ENCODE results near the gene PRPF8. TPM values are rescaled to one million over a fixed set of nuclear protein-coding genes. Genes with fewer than 3 reads are reported as not detected.
A peak's percentile ranks its signal among the peaks of the same experiment; 100 is the strongest.
"Not testable (repeated sequence)": the region's sequence is repeated elsewhere in the genome, so short reads cannot be mapped to it uniquely, and the experiment has no call there.

PRPF8 gene
- total and polyA plus RNA-seq, 2 donors (not counting 1 experiment from before 2014, with no cell fraction given): 177 to 423 TPM

GRCh38 chr17:1724351-1724868 is 39.7 kb upstream of the PRPF8 start, which contains the start of gene WDR81:
Gene WDR81 (plus strand): TSS chr17:1724704. CDS start chr17:1724960, 256 bp downstream.
- Histone ChIP-seq H3K9me3 (ENCODE audit: control extremely low read depth in 1 of 3, control insufficient read depth in 2 of 3, insufficient read depth in 1 of 3, low read length in 2 of 3) (no peaks in the 10 kb centered on the region), H3K9ac (ENCODE audit: low read length) (peak within 1 kb of the TSS; percentile 87), H3K27me3 (replicated peaks in 1 of 4; ENCODE audit: control extremely low read depth in 1 of 4, control insufficient read depth in 3 of 4, insufficient read depth in 4 of 4, low read length in 3 of 4) (no peaks in the 10 kb centered on the region), H2AFZ (ENCODE audit: insufficient read depth, low read depth, low read length, poor library complexity, severe bottlenecking) (peak within 1 kb of the TSS; percentile 92), H3K27ac (ENCODE audit: low read length in 2 of 2) (peak within 1 kb of the TSS; percentile 83 to 87), H3K4me2 (replicated peaks; ENCODE audit: low read depth, low read length, poor library complexity, severe bottlenecking) (peak within 1 kb of the TSS; percentile 99), H3K36me3 (replicated peaks in 1 of 2; ENCODE audit: control extremely low read depth in 1 of 2, control insufficient read depth in 1 of 2, extremely low read depth in 1 of 2, insufficient read depth in 2 of 2, low read length in 1 of 2) (peaks cover 0 to 21% of the 10 kb centered on the region in 2 experiments), H3K4me1 (ENCODE audit: control insufficient read depth in 2 of 2, insufficient read depth in 2 of 2, low read length in 2 of 2) (peaks cover 27 to 58% of the 10 kb centered on the region in 2 donors), H3K4me3 (ENCODE audit: control extremely low read depth in 1 of 5, extremely low read depth in 1 of 5, insufficient read depth in 1 of 5, low read depth in 2 of 5, low read length in 4 of 5) (peak within 1 kb of the TSS in 4 of 5 experiments; percentile 61 to 82 (median 72)), H3K79me2 (ENCODE audit: control insufficient read depth, insufficient read depth, low read length) (peaks cover 36% of the 10 kb centered on the region), H4K20me1 (ENCODE audit: control insufficient read depth, insufficient read depth, low read length, poor library complexity, severe bottlenecking) (peaks cover 46% of the 10 kb centered on the region)
- under 1% methylated on average over 57 of the region's 57 CpGs for WGBS (ENCODE audit: insufficient coverage)
- H3K4me3 Mint-ChIP-seq: peak within 1 kb of the TSS; percentile 83
- H3K9me3 Mint-ChIP-seq (ENCODE audit: insufficient read depth): no peaks in the 10 kb centered on the region
- CTCF ChIA-PET: interaction anchor here (0.7 to 12.4 kb wide), 4 partner anchors 7 to 60 kb away, joined by 3 to 397 read pairs (median 66); no protein-coding TSS in a partner anchor
- H3K27me3 Mint-ChIP-seq: no peaks in the 10 kb centered on the region
- H3K4me1 Mint-ChIP-seq: peaks cover 47% of the 10 kb centered on the region
- intact Hi-C loops (cut with micrococcal nuclease): loop anchor here (1.0 to 5.0 kb wide), 3 partner anchors 8 to 106 kb away; partner anchors contain the start of gene RPA1
- no peak for TF ChIP-seq CTCF (IDR thresholded peaks at IDR 0.05)
- no peak for TF ChIP-seq EZH2 (IDR thresholded peaks at IDR 0.05; ENCODE audit: borderline replicate concordance, insufficient read depth, low read depth, low read length, poor library complexity, severe bottlenecking)
- DNase-seq (peak; percentile 92), ATAC-seq (ENCODE audit: low read depth) (peak; percentile 64)
- POLR2A ChIA-PET: interaction anchor here (0.6 to 5.5 kb wide), 8 partner anchors 9 to 498 kb away, joined by 3 to 59 read pairs (median 6); no protein-coding TSS in a partner anchor
- peak within 1 kb of the TSS; percentile 92 for H3K27ac Mint-ChIP-seq

- H3K4me3 ChIP-seq (ENCODE audit: control extremely low read depth in 1 of 5, extremely low read depth in 1 of 5, insufficient read depth in 1 of 5, low read depth in 2 of 5, low read length in 4 of 5); H3K9me3 ChIP-seq (ENCODE audit: control extremely low read depth in 1 of 3, control insufficient read depth in 2 of 3, insufficient read depth in 1 of 3, low read length in 2 of 3); H3K27me3 ChIP-seq (replicated peaks in 1 of 4; ENCODE audit: control extremely low read depth in 1 of 4, control insufficient read depth in 3 of 4, insufficient read depth in 4 of 4, low read length in 3 of 4); H3K36me3 ChIP-seq (replicated peaks in 1 of 2; ENCODE audit: control extremely low read depth in 1 of 2, control insufficient read depth in 1 of 2, extremely low read depth in 1 of 2, insufficient read depth in 2 of 2, low read length in 1 of 2); ATAC-seq (ENCODE audit: low read depth); H3K27me3 Mint-ChIP-seq; H3K9me3 Mint-ChIP-seq (ENCODE audit: insufficient read depth); H3K9ac ChIP-seq (ENCODE audit: low read length); H2AFZ ChIP-seq (ENCODE audit: insufficient read depth, low read depth, low read length, poor library complexity, severe bottlenecking); H3K4me2 ChIP-seq (replicated peaks; ENCODE audit: low read depth, low read length, poor library complexity, severe bottlenecking): not testable (repeated sequence)
- peak overlapping the region; percentile 83 to 90 for H3K27ac ChIP-seq (ENCODE audit: low read length in 2 of 2)
- H3K79me2 ChIP-seq (ENCODE audit: control insufficient read depth, insufficient read depth, low read length): peaks cover 24% of the 10 kb centered on the region
- ChIA-PET POLR2A (interaction anchor here (0.6 to 5.5 kb wide), 11 partner anchors 10 to 538 kb away, joined by 3 to 59 read pairs (median 4); partner anchors contain the start of genes RILP and SLC43A2), CTCF (interaction anchor here (0.7 to 12.4 kb wide), 32 partner anchors 9 to 453 kb away, joined by 3 to 397 read pairs (median 4); partner anchors contain the start of genes RILP, RPA1, SERPINF1 and SMYD4)
- DNase-seq: peak; percentile 62
- H3K4me3 Mint-ChIP-seq: peak overlapping the region; percentile 49
- H3K4me1 Mint-ChIP-seq: peaks cover 44% of the 10 kb centered on the region
- peaks cover 35 to 61% of the 10 kb centered on the region in 2 donors for H3K4me1 ChIP-seq (ENCODE audit: control insufficient read depth in 2 of 2, insufficient read depth in 2 of 2, low read length in 2 of 2)
- 68% methylated on average over 6 of the region's 8 CpGs for WGBS (ENCODE audit: insufficient coverage)
- peaks cover 22% of the 10 kb centered on the region for H4K20me1 ChIP-seq (ENCODE audit: control insufficient read depth, insufficient read depth, low read length, poor library complexity, severe bottlenecking)
- intact Hi-C loops (cut with micrococcal nuclease): loop anchor here (5.0 kb wide), 1 partner anchor 55 kb away; no protein-coding TSS in a partner anchor
- peak overlapping the region; percentile 98 for H3K27ac Mint-ChIP-seq
Observed at GRCh38 chr17:1722022-1722421, 37.4 kb upstream of the PRPF8 start.

Data from B cell (primary cell).